Measurements from ENCODE around the gene BMERB1.

BMERB1 gene

GRCh38 chr16:15487336-15488284 lies 53.2 kb downstream of the BMERB1 start:
- WGBS, 2 donors (ENCODE audit: extremely low coverage in 2 of 2, insufficient read length in 2 of 2, insufficient replicate concordance in 1 of 2), result no CpG with 5 or more reads among the region's 12 CpGs
- H2BK120ac ChIP-seq (ENCODE audit: low read depth, low read length), result no peak overlapping the region

GRCh38 chr16:15489016-15489415 lies 54.6 kb downstream of the BMERB1 start:
- Histone ChIP-seq H4K8ac (ENCODE audit: low read depth, low read length) (no peak overlapping the region), H2BK5ac (ENCODE audit: low read length) (no peak overlapping the region), H3K27ac (replicated peaks; ENCODE audit: low read length) (no peak overlapping the region), H2BK120ac (ENCODE audit: low read depth, low read length) (no peak overlapping the region), H3K4me1 (ENCODE audit: control insufficient read depth in 2 of 2, insufficient read depth in 1 of 2, low read depth in 1 of 2, low read length in 2 of 2) (peaks cover 0 to 11% of the 10 kb centered on the region in 2 donors), H3K79me1 (ENCODE audit: low read depth, low read length) (peaks cover 1% of the 10 kb centered on the region), H3K18ac (ENCODE audit: low read length) (no peak overlapping the region), H3K27me3 (ENCODE audit: control insufficient read depth in 3 of 3, insufficient read depth in 3 of 3, low read depth in 1 of 3, low read length in 3 of 3) (no peaks in the 10 kb centered on the region), H3K4me3 (ENCODE audit: low read length in 2 of 2) (no peak overlapping the region), H2BK12ac (ENCODE audit: low read length) (no peak overlapping the region), H2AK5ac (ENCODE audit: low read depth, low read length) (no peak overlapping the region), H2BK15ac (ENCODE audit: low read length) (no peak overlapping the region), H3K4me2 (ENCODE audit: insufficient read depth, low read length, poor library complexity, severe bottlenecking) (no peak overlapping the region), H2AFZ (ENCODE audit: low read length) (no peak overlapping the region), H3K4ac (ENCODE audit: low read length) (no peak overlapping the region), H3K23ac (ENCODE audit: low read depth, low read length, poor library complexity) (no peak overlapping the region), H3K36me3 (replicated peaks in 1 of 2; ENCODE audit: control insufficient read depth in 2 of 2, insufficient read depth in 2 of 2, low read length in 2 of 2) (no peaks in the 10 kb centered on the region), H4K91ac (ENCODE audit: low read depth, low read length, poor library complexity) (no peak overlapping the region), H3K9ac (ENCODE audit: low read depth, low read length, poor library complexity) (no peak overlapping the region), H3K9me3 (replicated peaks in 1 of 2; ENCODE audit: control insufficient read depth in 2 of 2, insufficient read depth in 1 of 2, low read depth in 1 of 2, low read length in 2 of 2) (no peaks in the 10 kb centered on the region), H3K14ac (ENCODE audit: low read length) (no peak overlapping the region)
- no peak for DNase-seq (ENCODE audit: low spot score)
- no CpG with 5 or more reads among the region's 3 CpGs for whole genome bisulfite sequencing, 2 donors (ENCODE audit: extremely low coverage in 2 of 2, insufficient read length in 2 of 2, insufficient replicate concordance in 1 of 2)

More at GRCh38 chr16:15487336-15488284, 53.2 kb downstream of the BMERB1 start:
- Histone ChIP-seq H3K27me3 (ENCODE audit: control insufficient read depth in 3 of 3, insufficient read depth in 3 of 3, low read depth in 1 of 3, low read length in 3 of 3) (no peaks in the 10 kb centered on the region), H4K91ac (ENCODE audit: low read depth, low read length, poor library complexity) (no peak overlapping the region), H4K8ac (ENCODE audit: low read depth, low read length) (no peak overlapping the region), H3K9me3 (replicated peaks in 1 of 2; ENCODE audit: control insufficient read depth in 2 of 2, insufficient read depth in 1 of 2, low read depth in 1 of 2, low read length in 2 of 2) (no peaks in the 10 kb centered on the region), H2AK5ac (ENCODE audit: low read depth, low read length) (no peak overlapping the region), H3K4me2 (ENCODE audit: insufficient read depth, low read length, poor library complexity, severe bottlenecking) (no peak overlapping the region), H2BK15ac (ENCODE audit: low read length) (no peak overlapping the region), H3K79me1 (ENCODE audit: low read depth, low read length) (peaks cover 1% of the 10 kb centered on the region), H3K4me3 (ENCODE audit: low read length in 2 of 2) (no peak overlapping the region), H2BK12ac (ENCODE audit: low read length) (no peak overlapping the region), H3K9ac (ENCODE audit: low read depth, low read length, poor library complexity) (no peak overlapping the region), H3K18ac (ENCODE audit: low read length) (no peak overlapping the region), H3K36me3 (replicated peaks in 1 of 2; ENCODE audit: control insufficient read depth in 2 of 2, insufficient read depth in 2 of 2, low read length in 2 of 2) (peaks cover 0 to 3% of the 10 kb centered on the region in 2 donors), H2BK5ac (ENCODE audit: low read length) (no peak overlapping the region), H3K27ac (replicated peaks; ENCODE audit: low read length) (no peak overlapping the region), H3K14ac (ENCODE audit: low read length) (no peak overlapping the region), H3K4ac (ENCODE audit: low read length) (no peak overlapping the region), H3K4me1 (ENCODE audit: control insufficient read depth in 2 of 2, insufficient read depth in 1 of 2, low read depth in 1 of 2, low read length in 2 of 2) (peaks cover 0 to 11% of the 10 kb centered on the region in 2 donors), H2AFZ (ENCODE audit: low read length) (no peak overlapping the region), H3K23ac (ENCODE audit: low read depth, low read length, poor library complexity) (no peak overlapping the region)
- DNase-seq (ENCODE audit: low spot score), result no peak

- Histone ChIP-seq H3K4me3 (ENCODE audit: low read length in 2 of 2) (no peak overlapping the region), H3K4me2 (ENCODE audit: insufficient read depth, low read length, poor library complexity, severe bottlenecking) (no peak overlapping the region), H2AK5ac (ENCODE audit: low read depth, low read length) (no peak overlapping the region), H4K91ac (ENCODE audit: low read depth, low read length, poor library complexity) (no peak overlapping the region), H2BK15ac (ENCODE audit: low read length) (no peak overlapping the region), H3K4me1 (ENCODE audit: control insufficient read depth in 2 of 2, insufficient read depth in 1 of 2, low read depth in 1 of 2, low read length in 2 of 2) (peaks cover 0 to 11% of the 10 kb centered on the region in 2 donors), H3K27ac (replicated peaks; ENCODE audit: low read length) (no peak overlapping the region), H4K8ac (ENCODE audit: low read depth, low read length) (no peak overlapping the region), H2BK120ac (ENCODE audit: low read depth, low read length) (no peak overlapping the region), H3K9ac (ENCODE audit: low read depth, low read length, poor library complexity) (no peak overlapping the region), H3K18ac (ENCODE audit: low read length) (no peak overlapping the region), H3K27me3 (ENCODE audit: control insufficient read depth in 3 of 3, insufficient read depth in 3 of 3, low read depth in 1 of 3, low read length in 3 of 3) (no peaks in the 10 kb centered on the region), H2BK5ac (ENCODE audit: low read length) (no peak overlapping the region), H3K79me1 (ENCODE audit: low read depth, low read length) (peaks cover 1% of the 10 kb centered on the region), H3K36me3 (replicated peaks in 1 of 2; ENCODE audit: control insufficient read depth in 2 of 2, insufficient read depth in 2 of 2, low read length in 2 of 2) (no peaks in the 10 kb centered on the region), H3K4ac (ENCODE audit: low read length) (no peak overlapping the region), H2BK12ac (ENCODE audit: low read length) (no peak overlapping the region), H2AFZ (ENCODE audit: low read length) (no peak overlapping the region), H3K9me3 (replicated peaks in 1 of 2; ENCODE audit: control insufficient read depth in 2 of 2, insufficient read depth in 1 of 2, low read depth in 1 of 2, low read length in 2 of 2) (no peaks in the 10 kb centered on the region), H3K14ac (ENCODE audit: low read length) (no peak overlapping the region), H3K23ac (ENCODE audit: low read depth, low read length, poor library complexity) (no peak overlapping the region)
- no peak for DNase-seq (ENCODE audit: low spot score)
- WGBS, 2 donors (ENCODE audit: extremely low coverage in 2 of 2, insufficient read length in 2 of 2, insufficient replicate concordance in 1 of 2), result no CpG with 5 or more reads among the region's 5 CpGs
Measured at GRCh38 chr16:15490123-15490711, 55.8 kb downstream of the BMERB1 start.

GRCh38 chr16:15491411-15491810 lies 57.0 kb downstream of the BMERB1 start:
- no peak overlapping the region for H3K18ac ChIP-seq (ENCODE audit: low read length)
- H3K9ac ChIP-seq (ENCODE audit: low read depth, low read length, poor library complexity), result no peak overlapping the region
- no peak overlapping the region for H4K91ac ChIP-seq (ENCODE audit: low read depth, low read length, poor library complexity)
- H3K4ac ChIP-seq (ENCODE audit: low read length), result no peak overlapping the region
- no peak overlapping the region for H3K14ac ChIP-seq (ENCODE audit: low read length)
- no peaks in the 10 kb centered on the region for H3K27me3 ChIP-seq (ENCODE audit: control insufficient read depth in 3 of 3, insufficient read depth in 3 of 3, low read depth in 1 of 3, low read length in 3 of 3)
- H3K36me3 ChIP-seq (replicated peaks in 1 of 2; ENCODE audit: control insufficient read depth in 2 of 2, insufficient read depth in 2 of 2, low read length in 2 of 2), result no peaks in the 10 kb centered on the region
- H3K23ac ChIP-seq (ENCODE audit: low read depth, low read length, poor library complexity), result no peak overlapping the region
- H4K8ac ChIP-seq (ENCODE audit: low read depth, low read length), result no peak overlapping the region
- H2BK15ac ChIP-seq (ENCODE audit: low read length), result no peak overlapping the region
- H2AFZ ChIP-seq (ENCODE audit: low read length), result no peak overlapping the region
- H3K4me1 ChIP-seq (ENCODE audit: control insufficient read depth in 2 of 2, insufficient read depth in 1 of 2, low read depth in 1 of 2, low read length in 2 of 2), result peaks cover 0 to 11% of the 10 kb centered on the region in 2 donors
- peaks cover 1% of the 10 kb centered on the region for H3K79me1 ChIP-seq (ENCODE audit: low read depth, low read length)
- peaks cover 0 to 2% of the 10 kb centered on the region in 2 donors for H3K9me3 ChIP-seq (replicated peaks in 1 of 2; ENCODE audit: control insufficient read depth in 2 of 2, insufficient read depth in 1 of 2, low read depth in 1 of 2, low read length in 2 of 2)
- H2BK12ac ChIP-seq (ENCODE audit: low read length), result no peak overlapping the region
- DNase-seq (ENCODE audit: low spot score), result no peak
- H3K4me3 ChIP-seq (ENCODE audit: low read length in 2 of 2), result no peak overlapping the region
- H2AK5ac ChIP-seq (ENCODE audit: low read depth, low read length), result no peak overlapping the region
- no CpG with 5 or more reads among the region's 4 CpGs for WGBS, 2 donors (ENCODE audit: extremely low coverage in 2 of 2, insufficient read length in 2 of 2, insufficient replicate concordance in 1 of 2)
- no peak overlapping the region for H2BK120ac ChIP-seq (ENCODE audit: low read depth, low read length)
- H3K27ac ChIP-seq (replicated peaks; ENCODE audit: low read length), result no peak overlapping the region
- H2BK5ac ChIP-seq (ENCODE audit: low read length), result no peak overlapping the region
- H3K4me2 ChIP-seq (ENCODE audit: insufficient read depth, low read length, poor library complexity, severe bottlenecking), result no peak overlapping the region

Data from neuronal stem cell (in vitro differentiated cells).